DND-41 (cell line): ENCODE measurements around the gene WSB2.

Source experiments
- ATAC-seq: fragments of 200-7000 bp; cut with Tn5 transposase; 3 replicates; pipeline ENCODE4 v1.9.1; 2021; ENCODE audit warnings: low read depth; ENCODE audit not compliant: insufficient read depth
- DNase-seq: peaks from one replicate; pipeline ENCODE4 v3.0.0-alpha.2; 2020
- H2AFZ ChIP-seq: 2 replicates; pipeline ENCODE4 v1.6.0; 2012; ENCODE audit warnings: low read depth, low read length
- H3K27ac ChIP-seq: 2 replicates; pipeline ENCODE4 v1.5.1; 2012; ENCODE audit warnings: low read length, inconsistent platforms
- H3K27me3 ChIP-seq: fragments of 200-600 bp; sonication (generic); 2 replicates; pipeline ENCODE4 v1.6.0; 2012; ENCODE audit warnings: low read length, mild to moderate bottlenecking, inconsistent platforms; ENCODE audit not compliant: insufficient read depth, poor library complexity
- H3K36me3 ChIP-seq: 2 replicates; pipeline ENCODE4 v1.5.1; 2012; ENCODE audit warnings: low read length, inconsistent platforms; ENCODE audit not compliant: insufficient read depth
- H3K4me1 ChIP-seq: 2 replicates; pipeline ENCODE4 v1.5.1; 2012; ENCODE audit warnings: mild to moderate bottlenecking, low read length; ENCODE audit not compliant: insufficient read depth
- H3K4me2 ChIP-seq: 2 replicates; pipeline ENCODE4 v1.6.0; 2012; ENCODE audit warnings: mild to moderate bottlenecking, moderate library complexity, low read length, inconsistent platforms; ENCODE audit not compliant: insufficient read depth
- H3K4me3 ChIP-seq, 2 experiments: fragments of 200-600 bp in 1 of 2; shearing (Covaris generic) in 1 of 2; 2 replicates each; pipeline ENCODE4 v1.5.1; 2012 to 2016; ENCODE audit warnings: inconsistent platforms in 2 of 2, low read length in 2 of 2, mild to moderate bottlenecking in 2 of 2, low read depth in 1 of 2, moderate library complexity in 1 of 2
- H3K79me2 ChIP-seq: 2 replicates; pipeline ENCODE4 v1.6.0; 2012; ENCODE audit warnings: low read length, inconsistent platforms; ENCODE audit not compliant: insufficient read depth
- H3K9ac ChIP-seq: 2 replicates; pipeline ENCODE4 v1.6.0; 2012; ENCODE audit warnings: low read depth, mild to moderate bottlenecking, inconsistent platforms, low read length, moderate library complexity
- H3K9me3 ChIP-seq: 2 replicates; pipeline ENCODE4 v1.5.1; 2012; ENCODE audit warnings: low read length, moderate library complexity, mild to moderate bottlenecking, inconsistent platforms; ENCODE audit not compliant: insufficient read depth, severe bottlenecking
- H4K20me1 ChIP-seq: 2 replicates; pipeline ENCODE4 v1.6.0; 2012; ENCODE audit warnings: low read length; ENCODE audit not compliant: insufficient read depth
- EZH2 ChIP-seq: IDR thresholded peaks from 3 replicates; pipeline ENCODE4 v1.6.1; 2012; ENCODE audit warnings: borderline replicate concordance, low read depth, mild to moderate bottlenecking, moderate library complexity, low read length, inconsistent platforms; ENCODE audit not compliant: severe bottlenecking
- TF ChIP-seq, protein P1 (sequence below): IDR thresholded peaks from 2 replicates; pipeline ENCODE4 v1.5.1; 2012; ENCODE audit warnings: borderline replicate concordance, low read length, moderate library complexity, mild to moderate bottlenecking; ENCODE audit not compliant: poor library complexity, severe bottlenecking; ENCODE audit errors: extremely low read depth

The WSB2 gene

DNA sequence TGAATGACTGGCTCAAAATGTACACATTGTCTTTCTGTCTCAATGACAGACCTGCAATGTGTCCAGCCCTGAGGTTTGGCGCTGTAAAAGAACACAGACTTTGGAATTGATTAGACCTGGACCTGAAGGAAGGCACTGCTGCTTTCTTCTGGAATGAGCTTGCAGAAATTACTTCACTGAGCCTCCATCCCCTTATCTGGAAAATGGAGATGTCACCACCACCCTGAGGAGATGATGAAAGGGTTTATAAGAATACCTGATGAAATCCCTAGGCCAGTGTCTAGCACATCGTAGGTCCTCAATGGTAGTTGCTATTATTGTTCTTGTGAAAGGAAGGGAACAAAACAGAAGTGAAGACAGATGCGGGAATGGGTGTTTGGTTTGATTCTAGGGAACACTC lies 9.7 kb upstream of the WSB2 start:
- no peak overlapping the region for H3K4me3 ChIP-seq
- H3K36me3 ChIP-seq = no peaks in the 10 kb centered on the region
- H3K9ac ChIP-seq = no peak overlapping the region
- no peak overlapping the region for H3K4me2 ChIP-seq
- no peak overlapping the region for H2AFZ ChIP-seq
- H3K27me3 ChIP-seq = no peaks in the 10 kb centered on the region
- no peaks in the 10 kb centered on the region for H3K79me2 ChIP-seq
- DNase-seq = no peak
- no peak overlapping the region for H3K27ac ChIP-seq
- H3K4me1 ChIP-seq = peaks cover 7% of the 10 kb centered on the region
- H3K9me3 ChIP-seq = no peaks in the 10 kb centered on the region
- no peak for ATAC-seq
- no peaks in the 10 kb centered on the region for H4K20me1 ChIP-seq
- TF ChIP-seq, protein P1, sequence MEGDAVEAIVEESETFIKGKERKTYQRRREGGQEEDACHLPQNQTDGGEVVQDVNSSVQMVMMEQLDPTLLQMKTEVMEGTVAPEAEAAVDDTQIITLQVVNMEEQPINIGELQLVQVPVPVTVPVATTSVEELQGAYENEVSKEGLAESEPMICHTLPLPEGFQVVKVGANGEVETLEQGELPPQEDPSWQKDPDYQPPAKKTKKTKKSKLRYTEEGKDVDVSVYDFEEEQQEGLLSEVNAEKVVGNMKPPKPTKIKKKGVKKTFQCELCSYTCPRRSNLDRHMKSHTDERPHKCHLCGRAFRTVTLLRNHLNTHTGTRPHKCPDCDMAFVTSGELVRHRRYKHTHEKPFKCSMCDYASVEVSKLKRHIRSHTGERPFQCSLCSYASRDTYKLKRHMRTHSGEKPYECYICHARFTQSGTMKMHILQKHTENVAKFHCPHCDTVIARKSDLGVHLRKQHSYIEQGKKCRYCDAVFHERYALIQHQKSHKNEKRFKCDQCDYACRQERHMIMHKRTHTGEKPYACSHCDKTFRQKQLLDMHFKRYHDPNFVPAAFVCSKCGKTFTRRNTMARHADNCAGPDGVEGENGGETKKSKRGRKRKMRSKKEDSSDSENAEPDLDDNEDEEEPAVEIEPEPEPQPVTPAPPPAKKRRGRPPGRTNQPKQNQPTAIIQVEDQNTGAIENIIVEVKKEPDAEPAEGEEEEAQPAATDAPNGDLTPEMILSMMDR = no peak
- no peak for TF ChIP-seq EZH2

DNA sequence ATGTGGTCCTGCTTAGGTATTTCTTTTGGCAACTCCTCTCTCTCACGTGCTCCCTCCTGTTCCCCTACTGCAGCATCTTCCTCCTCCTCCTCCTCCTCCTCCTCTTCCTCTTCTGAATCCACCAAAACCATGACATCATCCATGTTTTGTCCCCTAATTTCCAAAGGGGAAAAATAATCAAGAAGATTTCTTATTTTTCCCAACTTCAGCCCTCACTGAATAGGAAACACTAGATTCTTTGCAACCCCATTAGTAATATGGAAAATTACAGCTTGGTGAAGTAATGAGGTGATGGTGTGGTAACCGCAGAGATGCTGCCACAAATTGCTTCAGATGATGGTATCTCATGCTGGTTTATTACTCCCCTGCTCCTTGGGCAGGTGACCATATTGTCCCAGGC lies 7.5 kb upstream of the WSB2 start:
- no peak for ATAC-seq
- Histone ChIP-seq H3K27ac (no peak overlapping the region), H3K79me2 (no peaks in the 10 kb centered on the region), H4K20me1 (no peaks in the 10 kb centered on the region), H3K4me3 (no peak overlapping the region), H3K27me3 (no peaks in the 10 kb centered on the region), H3K9ac (no peak overlapping the region), H3K4me2 (no peak overlapping the region), H2AFZ (no peak overlapping the region), H3K4me1 (peaks cover 29% of the 10 kb centered on the region), H3K36me3 (no peaks in the 10 kb centered on the region), H3K9me3 (no peaks in the 10 kb centered on the region)
- no peak for TF ChIP-seq EZH2
- TF ChIP-seq, protein P1 = no peak
- DNase-seq = no peak

DNA sequence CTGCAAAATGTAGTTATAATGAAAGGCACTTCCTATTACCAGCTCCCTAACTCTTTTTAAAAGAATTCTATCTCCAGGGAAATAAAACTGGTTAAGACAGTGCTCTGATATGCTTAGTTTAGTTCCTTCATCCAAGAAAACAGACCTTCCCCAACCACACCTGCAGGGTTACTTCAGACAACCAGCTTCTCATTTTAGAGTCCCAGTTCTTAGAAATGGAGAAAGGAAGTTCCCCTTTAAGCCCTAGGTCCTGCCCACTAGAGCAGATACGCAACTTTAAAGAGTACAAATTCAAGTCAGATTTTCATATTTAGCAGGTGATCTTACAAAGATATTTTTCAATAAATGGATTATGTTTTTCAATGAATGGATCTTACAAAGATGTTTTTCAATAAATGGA lies 4.4 kb upstream of the WSB2 start:
- peaks cover 6% of the 10 kb centered on the region; the same call in 1 of the 2 replicates for H3K79me2 ChIP-seq
- H3K4me3 ChIP-seq = no peak overlapping the region
- H3K9ac ChIP-seq = peak overlapping the region; percentile 25; the same call in 1 of the 2 replicates
- H2AFZ ChIP-seq = no peak overlapping the region
- DNase-seq = peak; percentile 15
- peak overlapping the region; percentile 42; the same call in 1 of the 2 replicates for H3K27ac ChIP-seq
- no peaks in the 10 kb centered on the region; the same call in 1 of the 2 replicates for H3K36me3 ChIP-seq
- no peaks in the 10 kb centered on the region for H3K27me3 ChIP-seq
- TF ChIP-seq, protein P1 = no peak
- TF ChIP-seq EZH2 = no peak
- no peaks in the 10 kb centered on the region for H4K20me1 ChIP-seq
- H3K4me2 ChIP-seq = peak overlapping the region; percentile 37; the same call in 1 of the 2 replicates
- peaks cover 47% of the 10 kb centered on the region for H3K4me1 ChIP-seq
- H3K9me3 ChIP-seq = no peaks in the 10 kb centered on the region
- ATAC-seq = peak; percentile 50; the same call in 2 of the 3 replicates
